ENCODE data around the gene GNG7. TPM values are rescaled to one million over a fixed set of nuclear protein-coding genes. Genes with fewer than 3 reads are reported as not detected.

GNG7 gene
- total RNA-seq, 1 experiment from 2014 or later, result 9.6 TPM

- TF ChIP-seq NFYB (CRISPR knock-in tag; conservative IDR thresholded peaks at IDR 0.05; ENCODE audit: low read depth) (no peak), AR (CRISPR knock-in tag; IDR thresholded peaks at IDR 0.05) (no peak), E2F4 (CRISPR knock-in tag; IDR thresholded peaks at IDR 0.05; ENCODE audit: borderline replicate concordance, low read depth) (no peak), TP53 (CRISPR knock-in tag; IDR thresholded peaks at IDR 0.05) (no peak), SOX15 (CRISPR knock-in tag; IDR thresholded peaks at IDR 0.05) (no peak), STAT6 (CRISPR knock-in tag; conservative IDR thresholded peaks at IDR 0.05; ENCODE audit: low read depth) (no peak), JAZF1 (CRISPR knock-in tag; IDR thresholded peaks at IDR 0.05) (no peak), TCF7 (CRISPR knock-in tag; IDR thresholded peaks at IDR 0.05; ENCODE audit: low read depth) (no peak), MXD4 (CRISPR knock-in tag; IDR thresholded peaks at IDR 0.05; ENCODE audit: borderline replicate concordance) (no peak)
Observed at GRCh38 chr19:2500156-2500555, 202.3 kb downstream of the GNG7 start (continued).

GRCh38 chr19:2497186-2497585 lies 205.3 kb downstream of the GNG7 start:
- ChIA-PET CTCF (interaction anchor here (1.8 kb wide), 1 partner anchor 82 kb away, joined by 6 read pairs; no protein-coding TSS in a partner anchor), POLR2A (interaction anchor here (2.0 kb wide), 1 partner anchor 21 kb away, joined by 5 read pairs; the partner anchor contains the start of gene GADD45B)
- no peak overlapping the region for H3K4me3 Mint-ChIP-seq
- H3K36me3 Mint-ChIP-seq, result no peaks in the 10 kb centered on the region
- no peak for DNase-seq (ENCODE audit: low spot score)
- peaks cover 24% of the 10 kb centered on the region for H3K27me3 Mint-ChIP-seq (ENCODE audit: low read depth)
- TF ChIP-seq NFE2L1 (CRISPR knock-in tag; IDR thresholded peaks at IDR 0.05) (no peak), PRDM15 (CRISPR knock-in tag; IDR thresholded peaks at IDR 0.05) (no peak)
- H3K27ac Mint-ChIP-seq, result no peak overlapping the region
- peaks cover 22% of the 10 kb centered on the region for H3K4me1 Mint-ChIP-seq
- no peaks in the 10 kb centered on the region for H3K9me3 Mint-ChIP-seq
- no peak for ATAC-seq

GRCh38 chr19:2495651-2496316 lies 206.7 kb downstream of the GNG7 start:
- TF ChIP-seq ZNF416 (CRISPR knock-in tag; IDR thresholded peaks at IDR 0.05) (no peak), ARID4B (CRISPR knock-in tag; IDR thresholded peaks at IDR 0.05; ENCODE audit: borderline replicate concordance) (no peak), RORB (CRISPR knock-in tag; IDR thresholded peaks at IDR 0.05) (no peak), FOXK1 (CRISPR knock-in tag; IDR thresholded peaks at IDR 0.05) (no peak)
- ATAC-seq (no peak; the same call in 1 of the 2 replicates), DNase-seq (ENCODE audit: low spot score) (no peak)
- ChIA-PET POLR2A (interaction anchor here (1.5 to 2.6 kb wide), 3 partner anchors 19 to 45 kb away, joined by 5 to 14 read pairs (median 5); partner anchors contain the start of gene GADD45B), CTCF (interaction anchor here (0.5 to 2.5 kb wide), 4 partner anchors 33 to 128 kb away, joined by 3 to 21 read pairs (median 4); no protein-coding TSS in a partner anchor)
- Mint-ChIP-seq H3K27ac (no peak overlapping the region), H3K36me3 (no peaks in the 10 kb centered on the region), H3K4me1 (peaks cover 22% of the 10 kb centered on the region), H3K9me3 (no peaks in the 10 kb centered on the region), H3K27me3 (ENCODE audit: low read depth) (peaks cover 35% of the 10 kb centered on the region), H3K4me3 (peak overlapping the region; percentile 36; the same call in 1 of the 2 replicates)

All from WTC11 (cell line).